ENCODE measurements around the gene ARHGAP15. TPM values are rescaled to one million over a fixed set of nuclear protein-coding genes. Genes with fewer than 3 reads are reported as not detected.

Gene ARHGAP15
- total RNA-seq, 1 experiment from 2014 or later = 82.8 TPM

DNA sequence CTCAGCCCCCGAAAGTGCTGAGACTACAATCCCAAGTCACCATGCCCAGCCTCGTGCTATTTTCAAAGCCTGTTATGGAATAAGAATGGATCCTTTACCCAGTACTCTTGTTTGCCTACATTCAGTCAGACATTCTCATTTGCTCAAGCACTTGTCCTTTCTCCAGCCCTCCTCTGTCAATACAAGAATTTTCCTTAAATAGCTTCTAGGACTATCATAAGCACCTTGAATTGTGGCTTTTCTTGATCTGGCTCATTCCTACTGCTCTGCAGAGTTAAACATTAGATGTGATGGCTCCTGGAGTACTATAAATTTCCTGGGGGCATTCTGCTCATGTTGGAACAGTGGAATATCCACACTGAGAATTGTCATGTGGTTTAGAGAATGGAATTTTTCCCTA, 506.1 kb downstream of the ARHGAP15 start:
- H3K79me2 ChIP-seq (ENCODE audit: low read length) = no peaks in the 10 kb centered on the region
- DNase-seq = no peak
- H3K27ac ChIP-seq (ENCODE audit: low read length) = no peak overlapping the region
- no peaks in the 10 kb centered on the region for H3K9me2 ChIP-seq (replicated peaks; ENCODE audit: insufficient read depth, low read length)
- no peak overlapping the region for H3K9ac ChIP-seq (ENCODE audit: low read length)
- H3K27me3 ChIP-seq (ENCODE audit: low read length) = no peaks in the 10 kb centered on the region
- H3K9me3 ChIP-seq (ENCODE audit: low read length) = no peaks in the 10 kb centered on the region
- no peak overlapping the region for H3K4me3 ChIP-seq (ENCODE audit: low read length)
- no peak overlapping the region for H2AFZ ChIP-seq (ENCODE audit: low read length)
- no peaks in the 10 kb centered on the region; the same call in 1 of the 2 replicates for H3K36me3 ChIP-seq (ENCODE audit: insufficient read depth, low read length)
- H4K20me1 ChIP-seq (ENCODE audit: insufficient read depth, low read depth, low read length) = no peaks in the 10 kb centered on the region
- H3K4me1 ChIP-seq (ENCODE audit: low read length) = no peaks in the 10 kb centered on the region
- no peak overlapping the region for H3K4me2 ChIP-seq (ENCODE audit: low read depth, low read length, poor library complexity, severe bottlenecking)

DNA sequence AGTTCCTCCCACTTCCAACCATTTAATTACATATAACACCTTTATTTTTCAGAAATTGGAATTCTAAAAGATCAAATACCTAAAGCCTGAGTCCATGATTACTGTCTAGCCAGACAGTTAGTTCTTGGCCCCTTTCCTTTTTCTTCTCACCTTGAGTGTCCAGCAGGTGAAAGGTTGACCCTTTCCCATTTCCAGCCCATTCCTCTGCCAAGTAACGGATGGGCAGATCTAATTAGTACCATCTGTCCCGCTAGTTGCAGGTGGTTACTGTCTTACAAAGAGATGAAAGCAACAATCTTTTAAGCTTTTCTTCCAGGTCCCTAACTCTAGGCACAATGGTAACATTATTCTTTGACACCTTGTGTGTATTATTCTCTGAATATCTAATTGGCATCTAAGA, 506.7 kb downstream of the ARHGAP15 start:
- no peaks in the 10 kb centered on the region for H3K79me2 ChIP-seq (ENCODE audit: low read length)
- H3K27me3 ChIP-seq (ENCODE audit: low read length) = no peaks in the 10 kb centered on the region
- no peaks in the 10 kb centered on the region for H3K4me1 ChIP-seq (ENCODE audit: low read length)
- H3K36me3 ChIP-seq (ENCODE audit: insufficient read depth, low read length) = no peaks in the 10 kb centered on the region; the same call in 1 of the 2 replicates
- DNase-seq = no peak
- no peak overlapping the region for H3K27ac ChIP-seq (ENCODE audit: low read length)
- H3K9me2 ChIP-seq (replicated peaks; ENCODE audit: insufficient read depth, low read length) = no peaks in the 10 kb centered on the region
- H3K4me3 ChIP-seq (ENCODE audit: low read length) = no peak overlapping the region
- no peak overlapping the region for H3K4me2 ChIP-seq (ENCODE audit: low read depth, low read length, poor library complexity, severe bottlenecking)
- H2AFZ ChIP-seq (ENCODE audit: low read length) = no peak overlapping the region
- H3K9me3 ChIP-seq (ENCODE audit: low read length) = no peaks in the 10 kb centered on the region
- no peaks in the 10 kb centered on the region for H4K20me1 ChIP-seq (ENCODE audit: insufficient read depth, low read depth, low read length)
- H3K9ac ChIP-seq (ENCODE audit: low read length) = no peak overlapping the region

DNA sequence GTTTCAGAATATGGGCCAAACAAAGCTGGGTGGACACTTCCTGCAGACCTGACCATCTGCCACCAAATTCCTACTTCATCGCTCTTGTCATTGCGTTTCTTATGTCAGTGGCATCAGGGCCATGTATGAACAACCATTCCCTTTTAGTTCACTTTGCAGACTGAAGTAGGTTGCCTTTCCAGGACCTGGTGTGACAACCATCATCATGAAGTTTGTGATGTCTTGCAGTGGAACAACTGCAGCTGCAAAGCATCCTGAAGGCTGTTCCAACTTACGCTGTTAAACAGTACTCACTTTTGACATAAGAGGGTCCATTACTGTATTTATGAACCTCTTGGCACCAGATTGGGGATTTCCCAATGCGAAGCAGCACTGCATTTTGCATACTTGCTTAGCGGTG, 511.6 kb downstream of the ARHGAP15 start:
- H4K20me1 ChIP-seq (ENCODE audit: insufficient read depth, low read depth, low read length) = no peaks in the 10 kb centered on the region
- no peak overlapping the region for H3K9ac ChIP-seq (ENCODE audit: low read length)
- H3K4me2 ChIP-seq (ENCODE audit: low read depth, low read length, poor library complexity, severe bottlenecking) = no peak overlapping the region
- H2AFZ ChIP-seq (ENCODE audit: low read length) = no peak overlapping the region
- H3K4me3 ChIP-seq (ENCODE audit: low read length) = no peak overlapping the region
- no peaks in the 10 kb centered on the region for H3K79me2 ChIP-seq (ENCODE audit: low read length)
- no peak overlapping the region for H3K27ac ChIP-seq (ENCODE audit: low read length)
- H3K36me3 ChIP-seq (ENCODE audit: insufficient read depth, low read length) = no peaks in the 10 kb centered on the region
- H3K4me1 ChIP-seq (ENCODE audit: low read length) = no peaks in the 10 kb centered on the region
- H3K9me2 ChIP-seq (replicated peaks; ENCODE audit: insufficient read depth, low read length) = no peaks in the 10 kb centered on the region
- no peaks in the 10 kb centered on the region for H3K9me3 ChIP-seq (ENCODE audit: low read length)
- DNase-seq = no peak
- no peaks in the 10 kb centered on the region for H3K27me3 ChIP-seq (ENCODE audit: low read length)

DNA sequence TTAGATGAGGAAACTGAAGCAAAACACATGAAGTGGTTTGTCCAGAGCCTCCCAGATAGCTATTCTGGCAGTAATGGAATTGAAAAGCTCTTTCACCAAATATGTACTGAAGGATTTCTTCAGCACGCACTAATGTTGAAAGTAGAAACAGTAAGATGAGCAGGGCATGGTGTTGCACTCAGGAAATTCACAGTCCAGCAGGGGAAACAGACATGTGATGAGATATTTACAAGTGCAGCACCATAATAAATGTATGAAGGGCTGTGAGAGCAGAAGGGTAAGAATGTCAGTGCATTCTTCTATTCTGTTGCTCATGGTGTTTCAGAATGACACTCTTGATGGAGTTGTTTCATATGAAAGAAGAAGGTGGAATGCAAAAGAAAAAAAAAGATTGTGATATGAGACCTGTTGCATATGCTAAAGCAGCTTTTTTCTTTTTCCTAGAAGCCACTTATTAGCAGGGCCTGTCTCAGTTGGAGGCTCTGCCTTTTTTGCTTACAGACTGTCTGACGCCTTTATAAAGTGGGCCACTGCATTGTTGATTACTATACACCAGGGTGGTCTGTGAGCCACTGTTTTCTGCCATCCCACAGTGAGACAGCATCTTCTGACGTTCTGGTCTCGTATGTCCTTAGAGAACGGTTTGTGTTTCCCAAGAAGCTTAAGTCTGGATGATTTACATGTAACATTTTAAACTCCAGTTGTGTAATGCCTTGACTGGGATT, 516.9 kb downstream of the ARHGAP15 start:
- Histone ChIP-seq H3K27me3 (ENCODE audit: low read length) (no peaks in the 10 kb centered on the region), H3K9me3 (ENCODE audit: low read length) (no peaks in the 10 kb centered on the region), H3K9me2 (replicated peaks; ENCODE audit: insufficient read depth, low read length) (no peaks in the 10 kb centered on the region), H3K4me3 (ENCODE audit: low read length) (no peak overlapping the region), H3K27ac (ENCODE audit: low read length) (no peak overlapping the region), H4K20me1 (ENCODE audit: insufficient read depth, low read depth, low read length) (no peaks in the 10 kb centered on the region), H3K79me2 (ENCODE audit: low read length) (no peaks in the 10 kb centered on the region), H3K4me2 (ENCODE audit: low read depth, low read length, poor library complexity, severe bottlenecking) (no peak overlapping the region), H3K36me3 (ENCODE audit: insufficient read depth, low read length) (no peaks in the 10 kb centered on the region), H3K9ac (ENCODE audit: low read length) (no peak overlapping the region), H3K4me1 (ENCODE audit: low read length) (no peaks in the 10 kb centered on the region), H2AFZ (ENCODE audit: low read length) (no peak overlapping the region)
- peak; percentile 33 for DNase-seq

DNA sequence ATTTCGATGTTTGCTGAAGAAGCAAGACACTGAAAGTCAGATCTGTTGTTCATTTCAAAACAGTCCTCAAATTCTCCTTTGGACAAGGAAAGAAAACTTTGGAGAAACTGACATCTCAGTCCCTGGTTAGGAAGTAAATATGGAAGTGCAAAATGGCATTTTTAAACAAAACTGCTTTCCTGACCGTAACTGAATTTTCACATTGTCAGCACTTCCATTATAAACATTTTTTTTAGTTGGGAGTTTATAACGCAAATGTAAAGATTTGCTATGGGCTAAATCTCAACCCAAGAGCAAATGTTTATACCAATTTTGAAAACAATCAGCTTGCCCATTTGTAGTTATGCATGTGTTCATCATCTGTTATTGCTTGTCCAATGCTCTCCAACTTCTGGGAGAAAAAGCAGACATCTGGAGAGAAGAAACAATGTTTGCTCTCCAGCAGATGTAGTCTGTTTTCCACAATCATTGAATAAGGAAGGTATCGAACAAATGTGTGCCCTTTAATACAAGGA, 520.1 kb downstream of the ARHGAP15 start:
- H3K27ac ChIP-seq (ENCODE audit: low read length) = no peak overlapping the region

DNA sequence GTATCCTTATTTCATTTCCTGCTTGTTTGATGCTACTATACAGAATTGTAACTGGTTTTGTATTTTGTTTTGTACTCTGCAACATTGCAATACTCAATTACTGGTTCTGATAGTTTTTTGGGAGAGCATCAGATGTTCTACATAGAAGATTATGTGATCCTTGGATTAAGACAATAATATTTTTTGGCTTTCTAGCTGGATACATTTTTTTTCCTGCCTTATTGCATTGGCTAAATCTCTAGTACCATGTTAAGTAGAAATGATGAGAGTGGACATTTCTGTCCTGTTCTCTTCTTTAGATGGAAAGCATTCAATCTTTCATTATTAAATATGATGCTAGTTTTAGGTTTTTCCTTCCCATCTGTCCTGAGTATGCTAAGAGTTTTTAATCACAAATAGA, 523.5 kb downstream of the ARHGAP15 start:
- no peak overlapping the region for H3K27ac ChIP-seq (ENCODE audit: low read length)
- H2AFZ ChIP-seq (ENCODE audit: low read length) = no peak overlapping the region
- H3K36me3 ChIP-seq (ENCODE audit: insufficient read depth, low read length) = no peaks in the 10 kb centered on the region
- no peaks in the 10 kb centered on the region for H3K79me2 ChIP-seq (ENCODE audit: low read length)
- H3K4me3 ChIP-seq (ENCODE audit: low read length) = no peak overlapping the region
- no peaks in the 10 kb centered on the region for H3K9me2 ChIP-seq (replicated peaks; ENCODE audit: insufficient read depth, low read length)
- no peak for DNase-seq
- H3K4me1 ChIP-seq (ENCODE audit: low read length) = no peaks in the 10 kb centered on the region
- H4K20me1 ChIP-seq (ENCODE audit: insufficient read depth, low read depth, low read length) = no peaks in the 10 kb centered on the region
- H3K9ac ChIP-seq (ENCODE audit: low read length) = no peak overlapping the region
- H3K4me2 ChIP-seq (ENCODE audit: low read depth, low read length, poor library complexity, severe bottlenecking) = no peak overlapping the region
- peaks cover 4% of the 10 kb centered on the region; the same call in 1 of the 2 replicates for H3K9me3 ChIP-seq (ENCODE audit: low read length)
- H3K27me3 ChIP-seq (ENCODE audit: low read length) = no peaks in the 10 kb centered on the region

More for the DNA sequence above, 520.1 kb downstream of the ARHGAP15 start:
- DNase-seq = peak; percentile 26
- H3K79me2 ChIP-seq (ENCODE audit: low read length) = no peaks in the 10 kb centered on the region
- no peaks in the 10 kb centered on the region for H3K4me1 ChIP-seq (ENCODE audit: low read length)
- no peak overlapping the region for H3K4me2 ChIP-seq (ENCODE audit: low read depth, low read length, poor library complexity, severe bottlenecking)
- no peak overlapping the region for H3K9ac ChIP-seq (ENCODE audit: low read length)
- H3K4me3 ChIP-seq (ENCODE audit: low read length) = no peak overlapping the region
- no peaks in the 10 kb centered on the region for H4K20me1 ChIP-seq (ENCODE audit: insufficient read depth, low read depth, low read length)
- no peaks in the 10 kb centered on the region for H3K9me2 ChIP-seq (replicated peaks; ENCODE audit: insufficient read depth, low read length)
- no peaks in the 10 kb centered on the region for H3K27me3 ChIP-seq (ENCODE audit: low read length)
- H3K9me3 ChIP-seq (ENCODE audit: low read length) = peaks cover 4% of the 10 kb centered on the region; the same call in 1 of the 2 replicates
- H2AFZ ChIP-seq (ENCODE audit: low read length) = no peak overlapping the region
- no peaks in the 10 kb centered on the region for H3K36me3 ChIP-seq (ENCODE audit: insufficient read depth, low read length)

DNA sequence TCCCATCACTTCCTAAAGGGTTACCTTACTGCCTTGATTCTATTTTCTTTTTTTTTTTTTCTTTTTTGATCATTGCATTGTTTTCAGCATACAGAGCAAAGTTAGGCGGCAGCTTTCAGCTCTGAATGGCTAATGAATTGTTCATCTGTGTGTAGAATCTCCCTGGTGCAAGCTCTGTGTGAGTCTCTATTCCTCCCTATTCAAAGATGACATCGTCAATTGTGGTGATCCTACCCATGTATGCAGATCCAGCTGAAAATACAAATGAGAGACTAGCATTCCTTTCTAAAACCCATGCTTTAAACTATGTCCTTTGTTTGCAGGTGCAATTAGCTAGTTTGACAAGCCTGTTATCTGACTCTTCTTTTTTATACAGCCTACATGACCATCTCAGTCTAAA, 539.0 kb downstream of the ARHGAP15 start:
- Histone ChIP-seq H3K4me2 (ENCODE audit: low read depth, low read length, poor library complexity, severe bottlenecking) (no peak overlapping the region), H3K79me2 (ENCODE audit: low read length) (no peaks in the 10 kb centered on the region), H3K4me3 (ENCODE audit: low read length) (no peak overlapping the region), H3K27ac (ENCODE audit: low read length) (no peak overlapping the region), H4K20me1 (ENCODE audit: insufficient read depth, low read depth, low read length) (no peaks in the 10 kb centered on the region), H3K27me3 (ENCODE audit: low read length) (no peaks in the 10 kb centered on the region), H3K9ac (ENCODE audit: low read length) (no peak overlapping the region), H2AFZ (ENCODE audit: low read length) (no peak overlapping the region), H3K9me3 (ENCODE audit: low read length) (no peaks in the 10 kb centered on the region), H3K9me2 (replicated peaks; ENCODE audit: insufficient read depth, low read length) (no peaks in the 10 kb centered on the region), H3K4me1 (ENCODE audit: low read length) (no peaks in the 10 kb centered on the region), H3K36me3 (ENCODE audit: insufficient read depth, low read length) (no peaks in the 10 kb centered on the region)
- DNase-seq = no peak

DNA sequence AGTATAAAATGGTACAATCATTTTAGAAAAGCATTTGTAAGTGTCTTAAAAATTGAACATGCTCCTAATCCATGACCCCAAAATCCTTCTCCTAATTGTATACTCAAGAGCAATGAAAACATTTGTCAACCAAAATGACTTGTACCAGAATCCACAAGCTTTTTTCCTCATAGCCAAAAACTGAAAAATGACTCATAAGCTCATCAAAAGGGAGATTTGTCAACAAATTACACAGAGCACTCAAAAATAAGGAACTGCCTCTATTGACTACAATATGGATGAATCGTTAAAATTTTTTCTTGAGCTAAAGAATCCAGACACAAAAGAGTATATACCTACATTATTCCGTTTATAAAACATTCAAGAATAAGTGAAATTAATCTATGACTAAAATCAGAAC, 544.8 kb downstream of the ARHGAP15 start:
- no peak overlapping the region for H2AFZ ChIP-seq (ENCODE audit: low read length)
- H3K4me2 ChIP-seq (ENCODE audit: low read depth, low read length, poor library complexity, severe bottlenecking) = no peak overlapping the region
- no peak overlapping the region for H3K9ac ChIP-seq (ENCODE audit: low read length)
- no peaks in the 10 kb centered on the region for H3K27me3 ChIP-seq (ENCODE audit: low read length)
- no peaks in the 10 kb centered on the region for H3K36me3 ChIP-seq (ENCODE audit: insufficient read depth, low read length)
- DNase-seq = no peak
- H4K20me1 ChIP-seq (ENCODE audit: insufficient read depth, low read depth, low read length) = no peaks in the 10 kb centered on the region
- H3K4me1 ChIP-seq (ENCODE audit: low read length) = no peaks in the 10 kb centered on the region; the same call in 1 of the 2 replicates
- H3K27ac ChIP-seq (ENCODE audit: low read length) = no peak overlapping the region
- no peaks in the 10 kb centered on the region for H3K9me3 ChIP-seq (ENCODE audit: low read length)
- H3K79me2 ChIP-seq (ENCODE audit: low read length) = no peaks in the 10 kb centered on the region
- H3K4me3 ChIP-seq (ENCODE audit: low read length) = no peak overlapping the region
- H3K9me2 ChIP-seq (replicated peaks; ENCODE audit: insufficient read depth, low read length) = no peaks in the 10 kb centered on the region
